Measurements from ENCODE around the gene SEC16B. TPM values are rescaled to one million over a fixed set of nuclear protein-coding genes. Genes with fewer than 3 reads are reported as not detected.
A peak's percentile ranks its signal among the peaks of the same experiment; 100 is the strongest.

Gene SEC16B
- total and polyA plus RNA-seq, 4 donors = 10.9 to 56.8 (median 29.4) TPM

GRCh38 chr1:177984136-177984525 is 14.3 kb upstream of the SEC16B start:
- DNase-seq (ENCODE audit: low spot score) = no peak
- no peak for TF ChIP-seq ATF3 (IDR thresholded peaks at IDR 0.05)
- TF ChIP-seq REST (IDR thresholded peaks at IDR 0.05) = no peak
- TF ChIP-seq YY1 (IDR thresholded peaks at IDR 0.05) = peak; percentile 74
- Histone ChIP-seq H3K27ac (ENCODE audit: low read depth in 1 of 2, low read length in 2 of 2) (no peak overlapping the region), H3K36me3 (ENCODE audit: control insufficient read depth in 4 of 4, insufficient read depth in 3 of 4, low read depth in 1 of 4, low read length in 3 of 4) (peaks cover 0 to 5% (median under 1%) of the 10 kb centered on the region in 4 donors), H3K4me1 (ENCODE audit: control insufficient read depth in 4 of 4, insufficient read depth in 4 of 4, low read length in 3 of 4) (no peaks in the 10 kb centered on the region), H3K4me3 (ENCODE audit: low read depth in 1 of 3, low read length in 3 of 3) (no peak overlapping the region), H3K9ac (ENCODE audit: low read depth in 1 of 2, low read length in 2 of 2) (no peak overlapping the region), H3K9me3 (ENCODE audit: control insufficient read depth in 4 of 4, low read length in 3 of 4) (no peaks in the 10 kb centered on the region), H3K27me3 (ENCODE audit: control insufficient read depth in 4 of 4, insufficient read depth in 4 of 4, low read length in 3 of 4) (no peaks in the 10 kb centered on the region)
- WGBS = 82% methylated on average over 3 of the region's 3 CpGs

GRCh38 chr1:177983482-177984135 is 13.8 kb upstream of the SEC16B start:
- no peaks in the 10 kb centered on the region for H3K4me1 ChIP-seq (ENCODE audit: control insufficient read depth in 4 of 4, insufficient read depth in 4 of 4, low read length in 3 of 4)
- no peak for DNase-seq (ENCODE audit: low spot score)
- H3K9me3 ChIP-seq (ENCODE audit: control insufficient read depth in 4 of 4, low read length in 3 of 4) = no peaks in the 10 kb centered on the region
- H3K36me3 ChIP-seq (ENCODE audit: control insufficient read depth in 4 of 4, insufficient read depth in 3 of 4, low read depth in 1 of 4, low read length in 3 of 4) = peaks cover 0 to 5% (median under 1%) of the 10 kb centered on the region in 4 donors
- no peak overlapping the region for H3K4me3 ChIP-seq (ENCODE audit: low read depth in 1 of 3, low read length in 3 of 3)
- WGBS = 82% methylated on average over 3 of the region's 3 CpGs
- no peak overlapping the region for H3K9ac ChIP-seq (ENCODE audit: low read depth in 1 of 2, low read length in 2 of 2)
- no peak overlapping the region for H3K27ac ChIP-seq (ENCODE audit: low read depth in 1 of 2, low read length in 2 of 2)
- no peaks in the 10 kb centered on the region for H3K27me3 ChIP-seq (ENCODE audit: control insufficient read depth in 4 of 4, insufficient read depth in 4 of 4, low read length in 3 of 4)
- TF ChIP-seq MAX (IDR thresholded peaks at IDR 0.05) (no peak), EGR1 (IDR thresholded peaks at IDR 0.05; ENCODE audit: low read depth in 2 of 2) (no peak), TAF1 (conservative IDR thresholded peaks at IDR 0.05) (no peak), FOXA2 (IDR thresholded peaks at IDR 0.05) (no peak), NR2F2 (IDR thresholded peaks at IDR 0.05) (no peak), GABPA (IDR thresholded peaks at IDR 0.05 in 1 of 2, conservative IDR thresholded peaks at IDR 0.05 in 1 of 2) (no peak), HNF4A (conservative IDR thresholded peaks at IDR 0.05) (no peak), YY1 (IDR thresholded peaks at IDR 0.05) (no peak), ATF3 (IDR thresholded peaks at IDR 0.05) (no peak), REST (IDR thresholded peaks at IDR 0.05) (no peak), RXRA (IDR thresholded peaks at IDR 0.05) (no peak)

All from liver (tissue), 9 donors.